HG03442 (cell line): ENCODE results near the gene HNRNPUL1.

Experiments
- ATAC-seq: cut with Tn5 transposase; IDR thresholded peaks from one replicate; pipeline ENCODE4 v1.9.1; 2021; ENCODE audit warnings: mild to moderate bottlenecking, moderate library complexity; ENCODE audit not compliant: unreplicated experiment

Gene HNRNPUL1

GRCh38 chr19:41307090-41307875 lies 43.1 kb downstream of the HNRNPUL1 start:
- ATAC-seq = no peak

DNA sequence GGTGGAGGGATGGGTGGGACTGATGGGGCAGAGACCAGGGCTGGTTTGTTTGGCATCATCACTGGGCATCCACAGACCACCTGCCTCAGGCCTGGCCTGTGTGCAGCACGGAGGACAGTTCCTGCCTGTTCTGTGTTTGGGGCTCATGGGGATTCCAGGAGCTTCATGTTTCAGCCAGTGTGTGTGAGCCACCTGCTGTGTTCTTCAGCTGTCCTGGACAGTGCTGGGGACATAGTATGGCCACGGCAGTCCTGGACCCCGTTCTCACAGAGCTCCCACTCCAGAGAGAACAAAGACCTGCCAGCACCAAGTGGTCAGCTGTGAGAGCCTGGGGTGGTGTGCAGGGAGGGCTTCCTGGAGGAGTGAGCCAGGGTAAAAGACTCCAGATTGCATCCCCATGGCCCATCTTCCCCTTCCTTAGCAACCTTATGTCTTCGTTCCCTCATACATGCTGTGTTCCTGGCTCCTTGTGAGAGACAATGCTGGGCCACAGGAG lies 43.8 kb downstream of the HNRNPUL1 start:
- no peak for ATAC-seq

DNA sequence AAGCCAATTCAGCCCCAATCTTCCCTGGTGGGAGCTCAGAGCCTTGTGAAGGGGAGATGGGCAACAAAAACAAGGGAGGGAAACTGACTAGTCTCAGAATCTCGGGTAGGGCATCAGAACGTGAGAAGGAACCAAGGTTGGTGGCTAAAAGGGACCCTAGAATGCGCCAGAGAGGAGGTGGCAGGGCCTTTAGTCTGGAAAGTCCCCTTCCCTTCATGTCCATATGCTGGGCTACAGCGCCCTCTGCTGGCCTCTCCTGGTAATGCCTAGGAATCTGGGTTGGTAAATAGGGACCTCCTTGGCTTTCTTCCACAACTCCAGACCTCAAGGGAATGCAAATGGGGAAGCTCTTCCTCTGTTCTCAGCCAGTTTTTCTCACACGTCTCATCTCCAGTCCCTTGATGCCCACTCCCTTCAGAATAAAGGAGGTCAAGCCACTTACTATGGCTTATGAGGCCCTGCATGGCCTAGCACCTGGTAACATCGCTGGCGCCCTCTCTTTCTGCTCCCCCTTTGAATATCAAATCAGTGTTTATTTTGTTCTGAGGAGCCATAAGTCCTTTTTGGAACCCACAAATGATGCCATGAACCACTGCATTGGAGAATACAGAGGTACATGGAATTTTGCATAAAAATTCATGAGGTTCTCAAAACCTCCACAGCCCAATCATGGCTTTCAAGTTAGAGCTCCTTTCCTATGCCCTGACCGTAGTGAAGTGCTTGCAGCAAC lies 44.4 kb downstream of the HNRNPUL1 start:
- peak; percentile 34 for ATAC-seq

GRCh38 chr19:41309180-41310032 lies 45.2 kb downstream of the HNRNPUL1 start:
- ATAC-seq = peak; percentile 6

GRCh38 chr19:41310033-41310831 lies 46.1 kb downstream of the HNRNPUL1 start, which contains the start of gene CCDC97:
Gene CCDC97 (plus strand): TSS chr19:41310172. CDS start chr19:41310311, 139 bp downstream.
- ATAC-seq = peak; percentile 73

- ATAC-seq = no peak
Measured at GRCh38 chr19:41311072-41311471, 46.9 kb downstream of the HNRNPUL1 start.

GRCh38 chr19:41311613-41312012 lies 47.4 kb downstream of the HNRNPUL1 start:
- no peak for ATAC-seq

DNA sequence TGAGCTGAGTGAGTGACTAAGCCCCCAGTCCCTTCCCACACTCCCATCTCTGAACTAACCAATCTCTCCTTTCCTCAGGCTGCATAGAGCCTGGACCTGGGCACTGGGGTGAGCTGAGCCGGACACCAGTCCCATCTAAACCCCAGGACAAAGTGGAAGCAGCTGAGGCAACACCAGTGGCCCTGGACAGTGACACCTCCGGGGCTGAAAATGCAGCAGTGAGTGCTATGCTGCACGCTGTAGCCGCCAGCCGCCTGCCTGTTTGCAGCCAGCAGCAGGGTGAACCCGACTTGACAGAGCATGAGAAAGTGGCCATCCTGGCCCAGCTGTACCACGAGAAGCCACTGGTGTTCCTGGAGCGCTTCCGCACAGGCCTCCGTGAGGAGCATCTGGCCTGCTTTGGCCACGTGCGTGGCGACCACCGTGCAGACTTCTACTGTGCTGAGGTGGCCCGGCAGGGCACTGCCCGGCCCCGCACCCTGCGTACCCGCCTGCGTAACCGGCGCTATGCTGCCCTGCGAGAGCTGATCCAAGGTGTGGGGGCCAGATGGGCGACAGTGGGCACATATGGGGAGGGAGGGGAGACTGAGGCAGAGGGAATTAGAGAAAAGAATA lies 52.2 kb downstream of the HNRNPUL1 start:
- no peak for ATAC-seq

- no peak for ATAC-seq
Measured at GRCh38 chr19:41318696-41319499, 54.7 kb downstream of the HNRNPUL1 start.

GRCh38 chr19:41319500-41320184 lies 55.5 kb downstream of the HNRNPUL1 start:
- ATAC-seq = no peak

DNA sequence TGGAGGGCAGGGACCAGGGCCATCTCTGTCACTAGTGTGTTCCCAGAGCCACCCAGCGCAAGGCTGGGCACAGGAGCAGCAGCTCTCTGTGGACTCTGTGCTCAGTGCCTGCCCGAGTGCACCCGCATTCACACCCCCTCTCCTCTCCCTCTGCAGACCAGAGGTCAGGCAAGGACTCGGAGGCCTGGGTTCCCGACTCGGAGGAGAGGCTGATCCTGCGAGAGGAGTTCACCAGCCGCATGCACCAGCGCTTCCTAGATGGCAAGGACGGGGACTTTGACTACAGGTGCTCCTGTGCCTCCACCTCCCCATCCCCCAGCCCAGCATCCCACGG lies 56.0 kb downstream of the HNRNPUL1 start:
- no peak for ATAC-seq

- ATAC-seq = no peak
Measured at GRCh38 chr19:41320568-41320967, 56.4 kb downstream of the HNRNPUL1 start.

DNA sequence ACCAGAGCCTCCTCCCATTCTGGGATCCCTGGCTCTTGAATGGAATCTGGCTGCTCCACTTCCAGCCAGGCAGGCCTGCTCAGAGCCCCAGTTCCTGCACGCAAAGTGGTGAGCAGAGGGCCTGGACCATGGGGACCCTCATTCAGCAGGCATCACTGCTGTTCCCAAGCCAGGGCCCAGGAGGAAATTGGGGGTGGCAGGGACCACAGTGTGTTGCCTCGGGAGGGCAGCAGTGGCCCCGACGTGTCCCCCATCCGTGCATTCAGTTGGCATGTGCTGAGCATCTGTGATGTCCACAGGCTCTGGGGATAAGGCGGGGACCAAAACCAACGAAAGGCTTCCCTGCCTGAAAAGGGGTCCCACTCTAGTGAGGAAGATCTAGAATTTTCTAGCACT lies 57.0 kb downstream of the HNRNPUL1 start:
- ATAC-seq = no peak

DNA sequence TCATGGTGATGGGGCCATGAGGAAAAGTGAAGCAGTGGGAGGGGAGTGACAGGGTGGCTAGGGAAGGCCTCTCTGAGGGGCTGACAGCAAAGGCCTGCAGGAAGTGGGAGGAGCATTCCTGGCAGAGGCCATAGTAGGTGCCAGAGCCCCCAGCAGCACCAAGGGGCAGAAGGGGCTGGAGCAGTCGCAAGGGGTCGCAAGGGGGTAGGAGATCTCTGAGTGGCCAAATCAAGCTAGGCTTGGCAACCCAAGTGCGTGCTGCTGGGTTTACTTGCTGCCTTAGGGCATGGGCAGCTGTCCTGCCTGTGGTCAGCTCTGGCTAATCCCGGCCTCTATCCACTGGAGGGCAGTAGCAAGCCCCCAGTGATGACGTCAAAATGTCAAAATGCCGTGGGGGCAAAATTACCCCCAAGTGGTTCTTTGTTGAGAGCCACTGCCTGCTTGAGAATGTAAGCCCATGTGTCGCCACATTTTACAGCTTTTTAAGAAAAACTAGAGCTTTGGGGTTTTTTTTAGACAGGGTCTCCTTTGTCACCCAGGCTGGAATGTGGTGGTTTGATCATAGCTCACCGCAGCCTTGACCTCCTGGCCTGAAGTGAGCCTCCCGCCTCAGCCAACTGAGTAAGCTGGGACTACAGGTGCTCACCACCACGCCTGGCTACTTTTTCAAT lies 57.6 kb downstream of the HNRNPUL1 start:
- no peak for ATAC-seq

DNA sequence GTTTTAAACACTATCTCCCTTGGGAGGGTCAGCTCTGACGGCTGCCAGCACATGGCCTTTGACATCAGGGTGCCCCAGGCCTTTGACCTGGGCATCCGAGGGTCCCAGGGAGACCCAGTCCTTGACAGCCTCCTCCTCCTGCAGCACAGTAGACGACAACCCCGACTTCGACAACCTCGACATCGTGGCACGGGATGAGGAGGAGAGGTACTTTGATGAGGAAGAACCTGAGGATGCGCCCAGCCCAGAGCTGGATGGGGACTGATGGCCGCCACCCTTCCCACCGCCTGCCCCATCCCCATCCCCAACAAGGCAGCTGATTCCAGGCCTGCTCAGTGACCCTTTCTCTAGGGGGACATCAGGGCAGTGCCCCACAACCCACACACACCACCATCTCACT lies 58.3 kb downstream of the HNRNPUL1 start:
- ATAC-seq = no peak

DNA sequence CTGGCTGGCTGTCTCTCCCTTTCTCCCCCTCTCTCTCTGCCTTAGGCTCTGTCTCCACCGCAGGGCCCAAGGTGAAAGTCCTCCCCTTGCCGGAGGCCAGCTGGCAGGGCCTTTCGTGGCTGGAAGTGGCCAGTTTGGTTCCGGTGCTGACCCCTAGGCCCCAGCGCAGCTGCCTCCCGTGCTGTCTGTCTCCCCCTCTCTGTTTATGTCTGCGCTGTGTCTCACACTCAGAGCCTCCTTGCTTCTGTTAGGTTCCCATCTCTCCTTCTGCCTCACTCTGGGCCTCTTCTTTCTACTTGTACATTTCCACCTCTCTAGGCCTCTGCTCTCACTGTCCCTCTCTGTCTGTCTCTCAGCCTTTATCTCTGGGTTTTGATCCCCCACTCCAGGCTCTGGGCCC lies 58.9 kb downstream of the HNRNPUL1 start:
- no peak for ATAC-seq

- no peak for ATAC-seq
Measured at GRCh38 chr19:41323430-41324125, 59.4 kb downstream of the HNRNPUL1 start.
